B cell (primary cell): ENCODE measurements around the gene MNT.

Experiments
- EZH2 ChIP-seq: IDR thresholded peaks from 2 replicates; pipeline ENCODE4 v1.6.1; 2012; ENCODE audit warnings: borderline replicate concordance, low read depth, mild to moderate bottlenecking, moderate library complexity, low read length; ENCODE audit not compliant: insufficient read depth, poor library complexity, severe bottlenecking
- TF ChIP-seq, protein P1 (sequence below): fragments of 200-600 bp; IDR thresholded peaks from one replicate; pipeline ENCODE4 v1.8.0; 2022; ENCODE audit warnings: antibody characterized with exemption, mild to moderate bottlenecking

DNA sequence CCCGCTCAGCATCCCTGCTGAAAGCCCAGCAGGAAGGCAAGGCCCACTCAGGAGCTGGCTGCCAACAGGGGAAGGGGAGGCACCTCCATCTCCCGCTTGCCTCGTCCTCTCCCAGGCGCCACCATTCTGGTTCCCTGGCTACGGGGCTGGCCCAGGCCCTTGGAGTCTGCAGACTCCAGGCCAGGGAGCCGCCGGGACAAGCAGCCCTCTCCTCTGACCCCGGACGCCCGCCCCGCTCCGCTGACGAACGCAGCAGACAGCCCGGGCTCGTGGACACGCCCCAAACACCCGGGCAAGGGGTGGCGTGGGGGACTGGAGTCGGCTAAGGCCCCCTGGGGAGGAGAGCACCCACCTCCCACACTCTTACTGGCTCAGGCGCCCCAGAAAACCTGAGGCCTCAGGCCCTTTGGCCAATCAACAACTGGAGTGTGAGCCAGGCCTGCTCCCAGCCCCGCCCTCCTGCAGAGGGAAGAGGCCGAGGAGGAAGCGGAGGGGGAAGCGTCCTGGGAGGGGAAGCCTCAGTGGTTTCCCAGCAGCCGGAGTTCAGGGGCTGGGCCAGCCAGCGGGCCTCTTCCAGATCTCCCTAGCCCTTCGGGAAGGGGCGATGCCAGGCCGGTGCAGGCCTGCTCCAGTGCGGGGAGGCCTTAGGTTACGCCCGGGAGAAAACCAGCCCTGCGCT, 4.2 kb downstream of the MNT start:
- TF ChIP-seq, protein P1, sequence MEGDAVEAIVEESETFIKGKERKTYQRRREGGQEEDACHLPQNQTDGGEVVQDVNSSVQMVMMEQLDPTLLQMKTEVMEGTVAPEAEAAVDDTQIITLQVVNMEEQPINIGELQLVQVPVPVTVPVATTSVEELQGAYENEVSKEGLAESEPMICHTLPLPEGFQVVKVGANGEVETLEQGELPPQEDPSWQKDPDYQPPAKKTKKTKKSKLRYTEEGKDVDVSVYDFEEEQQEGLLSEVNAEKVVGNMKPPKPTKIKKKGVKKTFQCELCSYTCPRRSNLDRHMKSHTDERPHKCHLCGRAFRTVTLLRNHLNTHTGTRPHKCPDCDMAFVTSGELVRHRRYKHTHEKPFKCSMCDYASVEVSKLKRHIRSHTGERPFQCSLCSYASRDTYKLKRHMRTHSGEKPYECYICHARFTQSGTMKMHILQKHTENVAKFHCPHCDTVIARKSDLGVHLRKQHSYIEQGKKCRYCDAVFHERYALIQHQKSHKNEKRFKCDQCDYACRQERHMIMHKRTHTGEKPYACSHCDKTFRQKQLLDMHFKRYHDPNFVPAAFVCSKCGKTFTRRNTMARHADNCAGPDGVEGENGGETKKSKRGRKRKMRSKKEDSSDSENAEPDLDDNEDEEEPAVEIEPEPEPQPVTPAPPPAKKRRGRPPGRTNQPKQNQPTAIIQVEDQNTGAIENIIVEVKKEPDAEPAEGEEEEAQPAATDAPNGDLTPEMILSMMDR, result no peak
- no peak for TF ChIP-seq EZH2
